Neural crest cell (in vitro differentiated cells): ENCODE data around the gene F2RL3. TPM values are rescaled to one million over a fixed set of nuclear protein-coding genes. Genes with fewer than 3 reads are reported as not detected.
"Not testable (repeated sequence)": the region's sequence is repeated elsewhere in the genome, so short reads cannot be mapped to it uniquely, and the experiment has no call there.

Experiments used
- DNase-seq: peaks from one replicate; pipeline ENCODE4 v3.0.0; 2021; ENCODE audit warnings: low read depth, mixed read lengths, low spot score
- H3K27ac Mint-ChIP-seq: one replicate; pipeline ENCODE4 v1.8.0; 2021; ENCODE audit warnings: mild to moderate bottlenecking, mixed read lengths; ENCODE audit not compliant: unreplicated experiment
- H3K27me3 Mint-ChIP-seq: 2 replicates; pipeline ENCODE4 v1.8.0; 2021; ENCODE audit warnings: low read depth, mild to moderate bottlenecking, mixed read lengths
- H3K36me3 Mint-ChIP-seq: 2 replicates; pipeline ENCODE4 v1.8.0; 2021; ENCODE audit warnings: low read depth, mild to moderate bottlenecking, mixed read lengths
- H3K4me1 Mint-ChIP-seq: 2 replicates; pipeline ENCODE4 v1.8.0; 2021; ENCODE audit warnings: mixed read lengths
- H3K4me3 Mint-ChIP-seq: one replicate; pipeline ENCODE4 v1.8.0; 2021; ENCODE audit warnings: mild to moderate bottlenecking, mixed read lengths
- H3K9me3 Mint-ChIP-seq: 2 replicates; pipeline ENCODE4 v1.8.0; 2021; ENCODE audit warnings: mixed read lengths
- total RNA-seq: library from RNA; stranded (reverse); gene quantifications from 2 replicates; pipeline ENCODE4 v1.2.1, GENCODE V29; 2021
- TF ChIP-seq, protein P1 (sequence below): fragments of 200-600 bp; sonication (generic); conservative IDR thresholded peaks from 2 replicates; pipeline ENCODE4 v1.5.0; 2021; ENCODE audit warnings: antibody characterized with exemption, mild to moderate bottlenecking

The F2RL3 gene
- total RNA-seq, 1 donor from 2014 or later, result not detected

DNA sequence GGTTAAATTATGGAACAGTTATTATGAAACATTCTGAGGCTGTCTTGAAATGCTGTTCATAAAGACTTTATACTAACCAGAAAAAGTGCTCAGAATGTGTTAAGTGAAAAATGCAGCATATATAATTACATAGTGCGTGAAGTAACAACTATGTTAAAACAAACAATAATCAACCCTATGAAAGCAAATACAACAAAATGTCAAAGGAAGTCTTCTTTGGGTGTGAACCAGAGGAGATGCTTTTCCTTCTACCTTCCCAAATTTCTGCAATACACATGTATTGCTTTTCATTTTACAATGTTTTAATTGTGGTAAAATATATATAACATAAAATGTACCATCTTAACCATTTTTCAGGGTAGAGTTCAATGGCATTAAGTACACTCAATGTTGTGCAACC lies 45.7 kb downstream of the F2RL3 start:
- Mint-ChIP-seq H3K9me3 (peaks cover 18% of the 10 kb centered on the region), H3K27ac (no peak overlapping the region), H3K4me1 (no peaks in the 10 kb centered on the region), H3K4me3 (no peak overlapping the region), H3K27me3 (no peaks in the 10 kb centered on the region), H3K36me3 (peaks cover 24% of the 10 kb centered on the region)
- DNase-seq, result no peak
- TF ChIP-seq, protein P1, sequence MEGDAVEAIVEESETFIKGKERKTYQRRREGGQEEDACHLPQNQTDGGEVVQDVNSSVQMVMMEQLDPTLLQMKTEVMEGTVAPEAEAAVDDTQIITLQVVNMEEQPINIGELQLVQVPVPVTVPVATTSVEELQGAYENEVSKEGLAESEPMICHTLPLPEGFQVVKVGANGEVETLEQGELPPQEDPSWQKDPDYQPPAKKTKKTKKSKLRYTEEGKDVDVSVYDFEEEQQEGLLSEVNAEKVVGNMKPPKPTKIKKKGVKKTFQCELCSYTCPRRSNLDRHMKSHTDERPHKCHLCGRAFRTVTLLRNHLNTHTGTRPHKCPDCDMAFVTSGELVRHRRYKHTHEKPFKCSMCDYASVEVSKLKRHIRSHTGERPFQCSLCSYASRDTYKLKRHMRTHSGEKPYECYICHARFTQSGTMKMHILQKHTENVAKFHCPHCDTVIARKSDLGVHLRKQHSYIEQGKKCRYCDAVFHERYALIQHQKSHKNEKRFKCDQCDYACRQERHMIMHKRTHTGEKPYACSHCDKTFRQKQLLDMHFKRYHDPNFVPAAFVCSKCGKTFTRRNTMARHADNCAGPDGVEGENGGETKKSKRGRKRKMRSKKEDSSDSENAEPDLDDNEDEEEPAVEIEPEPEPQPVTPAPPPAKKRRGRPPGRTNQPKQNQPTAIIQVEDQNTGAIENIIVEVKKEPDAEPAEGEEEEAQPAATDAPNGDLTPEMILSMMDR, result no peak

DNA sequence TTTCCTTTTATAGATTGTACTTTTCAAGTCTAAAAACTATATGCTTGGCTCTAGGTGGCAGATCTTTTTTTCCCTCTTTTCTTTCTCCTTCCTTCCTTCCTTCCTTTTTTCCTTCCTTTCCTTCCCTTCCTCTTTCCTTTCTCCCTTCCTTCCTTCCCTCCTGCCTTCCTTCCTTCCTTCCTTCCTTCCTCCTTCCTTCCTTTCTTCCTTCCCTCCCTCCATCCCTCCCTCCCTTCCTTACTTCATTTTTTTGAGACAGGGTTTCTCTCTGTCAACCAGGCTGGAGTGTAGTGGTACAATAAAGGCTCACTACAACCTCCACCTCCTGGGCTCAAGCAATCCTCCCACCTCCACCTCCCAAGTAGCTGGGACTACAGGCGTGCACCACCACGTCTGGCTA lies 48.1 kb downstream of the F2RL3 start:
- H3K36me3 Mint-ChIP-seq, result peaks cover 20% of the 10 kb centered on the region
- no peaks in the 10 kb centered on the region for H3K27me3 Mint-ChIP-seq
- H3K4me1 Mint-ChIP-seq, result no peaks in the 10 kb centered on the region
- H3K4me3 Mint-ChIP-seq, result no peak overlapping the region
- H3K27ac Mint-ChIP-seq, result no peak overlapping the region
- peaks cover 14% of the 10 kb centered on the region for H3K9me3 Mint-ChIP-seq
- TF ChIP-seq, protein P1, result no peak
- DNase-seq, result no peak

DNA sequence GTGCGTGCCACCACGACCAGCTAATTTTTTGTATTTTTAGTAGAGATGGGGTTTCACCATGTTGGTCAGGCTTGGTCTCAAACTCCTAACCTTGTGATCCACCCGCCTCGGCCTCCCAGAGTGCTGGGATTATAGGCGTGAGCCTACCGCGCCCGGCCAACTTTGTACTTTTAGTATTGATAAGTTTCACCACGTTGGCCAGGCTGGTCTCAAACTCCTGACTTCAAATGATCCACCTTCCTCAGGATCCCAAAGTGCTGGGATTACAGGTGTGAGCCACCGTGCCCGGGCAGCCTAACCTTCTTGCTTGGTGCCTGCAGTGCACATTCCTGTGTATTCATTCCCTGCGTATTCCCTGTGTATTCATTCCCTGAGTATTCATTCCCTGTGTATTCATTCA lies 49.0 kb downstream of the F2RL3 start:
- DNase-seq, H3K4me3 Mint-ChIP-seq, H3K27ac Mint-ChIP-seq, H3K4me1 Mint-ChIP-seq, H3K27me3 Mint-ChIP-seq: not testable (repeated sequence)
- Mint-ChIP-seq H3K36me3 (peaks cover 20% of the 10 kb centered on the region), H3K9me3 (peaks cover 14% of the 10 kb centered on the region)

DNA sequence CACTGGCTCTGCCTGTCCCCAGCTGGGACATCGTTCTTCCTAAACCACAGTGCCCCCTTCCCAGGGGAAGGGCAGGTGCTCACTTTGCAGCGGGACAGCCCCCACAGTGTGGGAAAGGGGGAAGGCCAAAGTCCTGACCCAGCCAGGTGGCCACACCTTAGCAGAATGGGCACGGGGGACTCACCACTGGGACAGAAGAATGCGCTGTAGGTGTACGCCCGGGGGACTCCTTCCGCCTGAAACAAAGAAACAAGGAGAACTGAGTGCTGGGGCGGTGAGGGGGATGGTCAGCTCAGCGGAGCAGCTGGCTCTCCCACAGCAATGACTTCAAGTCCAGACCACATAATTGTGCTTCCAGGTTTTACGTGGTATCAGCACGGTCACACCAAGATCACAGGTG lies 49.4 kb downstream of the F2RL3 start:
- H3K9me3 Mint-ChIP-seq, result peaks cover 14% of the 10 kb centered on the region
- H3K4me1 Mint-ChIP-seq, result no peaks in the 10 kb centered on the region
- TF ChIP-seq, protein P1, result no peak
- peaks cover 19% of the 10 kb centered on the region for H3K36me3 Mint-ChIP-seq
- no peaks in the 10 kb centered on the region for H3K27me3 Mint-ChIP-seq
- H3K4me3 Mint-ChIP-seq, result no peak overlapping the region
- DNase-seq, result no peak
- H3K27ac Mint-ChIP-seq, result no peak overlapping the region

DNA sequence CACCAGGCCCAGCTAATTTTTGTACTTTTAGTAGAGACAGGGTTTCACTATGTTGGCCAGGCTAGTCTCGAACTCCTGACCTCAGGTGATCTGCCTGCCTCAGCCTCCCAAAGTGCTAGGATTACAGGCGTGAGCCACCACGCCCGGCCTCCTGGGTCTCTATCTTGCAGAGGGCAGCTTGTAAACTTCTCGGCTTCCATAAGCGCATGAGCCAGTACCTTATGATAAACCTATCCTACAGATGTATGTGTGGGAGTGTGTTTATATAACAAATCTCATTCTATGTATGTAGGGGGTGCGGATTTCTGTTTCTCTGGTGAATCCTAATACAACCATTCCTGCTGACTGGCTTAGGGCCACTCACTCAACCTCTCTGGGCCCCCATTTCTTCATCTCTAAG lies 51.3 kb downstream of the F2RL3 start:
- H3K36me3 Mint-ChIP-seq, DNase-seq, H3K4me1 Mint-ChIP-seq, H3K9me3 Mint-ChIP-seq, H3K4me3 Mint-ChIP-seq, H3K27me3 Mint-ChIP-seq: not testable (repeated sequence)
- peak overlapping the region; percentile 62 for H3K27ac Mint-ChIP-seq

DNA sequence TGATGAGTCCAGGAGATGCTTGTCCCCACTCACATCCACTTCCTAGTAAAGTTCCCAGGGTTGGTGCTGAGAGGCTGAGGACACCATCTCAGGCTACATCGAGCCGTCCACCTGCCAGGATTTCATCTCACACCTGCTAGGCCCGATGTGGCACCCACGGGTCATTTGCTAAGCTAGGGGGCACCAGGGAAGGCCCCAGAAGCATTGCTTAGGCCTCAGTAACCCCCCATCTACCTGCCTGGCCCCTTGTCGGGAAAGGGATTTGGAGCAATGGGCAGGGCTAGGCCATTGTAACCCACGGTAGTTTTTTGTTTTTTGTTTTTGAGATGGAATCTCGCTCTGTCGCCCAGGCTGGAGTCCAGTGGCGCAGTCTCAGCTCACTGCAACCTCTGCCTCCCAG lies 51.8 kb downstream of the F2RL3 start:
- Mint-ChIP-seq H3K9me3 (no peaks in the 10 kb centered on the region), H3K27me3 (no peaks in the 10 kb centered on the region), H3K4me1 (no peaks in the 10 kb centered on the region)

More for the DNA sequence above, 51.8 kb downstream of the F2RL3 start:
- TF ChIP-seq, protein P1, result no peak
- H3K27ac Mint-ChIP-seq, result no peak overlapping the region
- peaks cover 3% of the 10 kb centered on the region for H3K36me3 Mint-ChIP-seq
- H3K4me3 Mint-ChIP-seq, result no peak overlapping the region
- DNase-seq, result no peak

Other genes starting within 250 kb of the F2RL3 start
- gene SMIM7, start 228.9 kb upstream of the F2RL3 start, total RNA-seq, result 78.7 and 79.1 TPM in 2 replicates
- 3.4 and 4.4 TPM in 2 replicates for gene TMEM38A, start 227.9 kb upstream of the F2RL3 start, total RNA-seq
- gene NWD1, start 169.2 kb upstream of the F2RL3 start, total RNA-seq, result 0.02 TPM in 1 of 2 replicates, not detected in the other
- 59.9 and 64.4 TPM in 2 replicates for gene SIN3B, start 59.6 kb upstream of the F2RL3 start, total RNA-seq
- 14.5 and 17.0 TPM in 2 replicates for gene CPAMD8, start 137.8 kb downstream of the F2RL3 start, total RNA-seq
- 36.5 and 46.4 TPM in 2 replicates for gene HAUS8, start 186.5 kb downstream of the F2RL3 start, total RNA-seq
- gene MYO9B, start 186.8 kb downstream of the F2RL3 start, total RNA-seq, result 113 and 119 TPM in 2 replicates